ENCODE data around the gene RNASEH1. TPM values are rescaled to one million over a fixed set of nuclear protein-coding genes. Genes with fewer than 3 reads are reported as not detected.

The RNASEH1 gene
- total and polyA plus RNA-seq, 2 of the 8 experiments (the other 6 are each of a cell fraction or from before 2014, with no cell fraction given) = 11.7 to 42.7 TPM

GRCh38 chr2:3534251-3534814, 23.8 kb downstream of the RNASEH1 start:
- no peaks in the 10 kb centered on the region; a peak in 1 of 4 replicates for H3K9me3 ChIP-seq (ENCODE audit: insufficient read depth in 2 of 2, low read depth in 1 of 2, low read length in 1 of 2)
- no peak overlapping the region for H2BK5ac ChIP-seq (ENCODE audit: low read depth, low read length)
- peak overlapping the region; percentile 86 for H4K8ac ChIP-seq (ENCODE audit: extremely low read depth, insufficient read depth, low read length)
- no peak overlapping the region for H4K91ac ChIP-seq (replicated peaks; ENCODE audit: insufficient read length, low read length)
- DNase-seq (ENCODE audit: low read depth in 1 of 2, low spot score in 2 of 2) (no peak), FAIRE-seq (no peak)
- H3K14ac ChIP-seq (ENCODE audit: insufficient read length) = no peak overlapping the region
- WGBS, 2 experiments (ENCODE audit: extremely low coverage in 1 of 2, insufficient coverage in 1 of 2, insufficient read length in 1 of 2, insufficient replicate concordance in 2 of 2, low coverage in 1 of 2, low lambda C conversion rate in 2 of 2, missing lambda C conversion rate in 1 of 2) = 96% methylated on average over 24 of the region's 24 CpGs; no CpG with 5 or more reads in 1 of the 2 experiments
- H2AFZ ChIP-seq (ENCODE audit: low read length) = no peak overlapping the region
- H3K23ac ChIP-seq (ENCODE audit: insufficient read length) = no peak overlapping the region
- no peak overlapping the region for H3K4me3 ChIP-seq (ENCODE audit: extremely low read depth in 1 of 4, insufficient read depth in 2 of 4, low read depth in 3 of 4, low read length in 4 of 4)
- no peak overlapping the region for H2BK12ac ChIP-seq (ENCODE audit: low read depth, low read length)
- H4K5ac ChIP-seq (ENCODE audit: insufficient read length, low read depth, low read length) = no peak overlapping the region
- peaks cover 2% of the 10 kb centered on the region in 2 experiments for H4K20me1 ChIP-seq (replicated peaks in 1 of 2; ENCODE audit: control insufficient read depth in 1 of 2, insufficient read depth in 2 of 2, low read length in 2 of 2)
- no peaks in the 10 kb centered on the region for H3K27me3 ChIP-seq (replicated peaks in 1 of 4; ENCODE audit: control insufficient read depth in 3 of 4, extremely low read depth in 1 of 4, insufficient read depth in 3 of 4, low read length in 3 of 4)
- H2AK5ac ChIP-seq (ENCODE audit: low read depth, low read length) = no peak overlapping the region
- H3K4ac ChIP-seq (replicated peaks; ENCODE audit: insufficient read length, low read depth, low read length) = no peak overlapping the region
- H3K4me2 ChIP-seq (ENCODE audit: insufficient read depth in 1 of 2, low read depth in 2 of 2, low read length in 2 of 2) = no peak overlapping the region
- H3K4me1 ChIP-seq (replicated peaks in 1 of 4; ENCODE audit: control insufficient read depth in 3 of 4, insufficient read depth in 4 of 4, low read length in 3 of 4) = peaks cover 0 to 2% (median 0%) of the 10 kb centered on the region in 4 experiments; a peak in 1 of 7 replicates
- no peak overlapping the region for H2BK120ac ChIP-seq (replicated peaks; ENCODE audit: low read depth, low read length)
- H3K27ac ChIP-seq (ENCODE audit: low read depth, low read length) = no peak overlapping the region
- CTCF ChIA-PET (ENCODE audit: partially characterized antibody) = interaction anchor here (0.7 to 1.3 kb wide), 5 partner anchors 9 to 117 kb away, joined by 3 to 5 read pairs (median 3); no protein-coding TSS in a partner anchor
- H2BK20ac ChIP-seq (ENCODE audit: low read length) = no peak overlapping the region
- H3K79me2 ChIP-seq (ENCODE audit: control insufficient read depth in 1 of 2, insufficient read depth in 2 of 2, low read length in 2 of 2) = no peaks in the 10 kb centered on the region
- H2BK15ac ChIP-seq (ENCODE audit: low read length) = no peak overlapping the region
- POLR2A ChIA-PET (ENCODE audit: partially characterized antibody) = interaction anchor here (1.0 to 2.3 kb wide), 7 partner anchors 13 to 117 kb away, joined by 3 to 10 read pairs (median 5); partner anchors contain the start of genes ADI1, RNASEH1 and RPS7
- H3K36me3 ChIP-seq (ENCODE audit: control insufficient read depth in 2 of 4, insufficient read depth in 4 of 4, low read length in 3 of 4) = peaks cover 0 to 1% (median under 1%) of the 10 kb centered on the region in 4 experiments; a peak in 4 of 8 replicates
- no peak overlapping the region for H3K9ac ChIP-seq (replicated peaks in 1 of 4; ENCODE audit: extremely low read depth in 1 of 4, low read depth in 3 of 4, low read length in 3 of 4)
- no peak overlapping the region for H3K18ac ChIP-seq (ENCODE audit: extremely low read depth, low read length)
- no peaks in the 10 kb centered on the region for H3K79me1 ChIP-seq (ENCODE audit: low read depth, low read length)
- H3K23me2 ChIP-seq (ENCODE audit: low read depth, low read length) = peaks cover 2% of the 10 kb centered on the region; the same call in 1 of the 2 replicates
- TF ChIP-seq CHD2 (IDR thresholded peaks at IDR 0.05; ENCODE audit: low read length) (no peak), ATF3 (IDR thresholded peaks at IDR 0.05; ENCODE audit: insufficient read depth, low read depth, low read length) (no peak), POU5F1 (IDR thresholded peaks at IDR 0.05; ENCODE audit: low read depth, low read length) (no peak), POLR2A (IDR thresholded peaks at IDR 0.05; ENCODE audit: control extremely low read depth in 1 of 2, low read depth in 2 of 2, low read length in 2 of 2) (no peak), CTCF (IDR thresholded peaks at IDR 0.05; ENCODE audit: control extremely low read depth in 1 of 3, insufficient read depth in 1 of 3, low read depth in 1 of 3, low read length in 3 of 3) (no peak), TCF12 (IDR thresholded peaks at IDR 0.05; ENCODE audit: low read depth, low read length) (no peak), SUZ12 (IDR thresholded peaks at IDR 0.05; ENCODE audit: low read length) (no peak), GTF2F1 (IDR thresholded peaks at IDR 0.05; ENCODE audit: borderline replicate concordance, low read depth, low read length) (no peak), SIRT6 (IDR thresholded peaks at IDR 0.05; ENCODE audit: low read length) (no peak), BCL11A (IDR thresholded peaks at IDR 0.05; ENCODE audit: low read depth in 2 of 2, low read length in 2 of 2) (no peak), NRF1 (IDR thresholded peaks at IDR 0.05; ENCODE audit: low read depth, low read length) (no peak)
- no peak overlapping the region for H3K56ac ChIP-seq (replicated peaks; ENCODE audit: insufficient read length, low read depth, low read length)

Data from H1 (cell line).